NCI-H748 treated with DMSO at 0.1 percent for 48 hours (cell line): Measurements from ENCODE around the gene ZFP90.
A peak's percentile ranks its signal among the peaks of the same experiment; 100 is the strongest.
"Not testable (repeated sequence)": the region's sequence is repeated elsewhere in the genome, so short reads cannot be mapped to it uniquely, and the experiment has no call there.

ENCODE experiments used
- DNase-seq: peaks from one replicate; lab custom pipeline; 2025; lab: John Stamatoyannopoulos, UW

ZFP90 gene

GRCh38 chr16:68538880-68539701 lies at the start of gene ZFP90:
TSS of gene ZFP90 (plus strand) at chr16:68539291. CDS start at chr16:68539793, 502 bp downstream.
- DNase-seq: peak; percentile 55

DNA sequence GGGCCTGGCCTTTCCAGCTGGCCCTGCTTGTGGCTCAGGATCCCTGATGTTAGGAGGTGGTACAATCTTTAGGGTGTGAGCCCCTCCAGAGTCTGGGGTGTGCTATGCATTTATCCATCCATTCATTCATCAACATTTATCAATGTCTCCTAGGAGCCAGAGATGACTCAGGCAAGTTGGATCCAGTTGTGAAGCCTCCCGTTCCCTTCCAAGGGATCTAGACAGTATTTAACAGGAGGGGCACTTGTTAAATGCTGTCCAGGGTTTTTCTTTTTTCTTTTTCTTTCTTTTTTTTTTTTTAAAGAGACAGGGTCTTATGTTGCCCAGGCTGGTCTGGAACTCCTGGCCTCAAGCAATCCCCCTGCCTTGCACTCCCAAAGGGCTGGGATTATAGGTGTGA lies 48.7 kb upstream of the ZFP90 start:
- no peak for DNase-seq

GRCh38 chr16:68490829-68491575 lies 48.1 kb upstream of the ZFP90 start:
- DNase-seq: no peak

GRCh38 chr16:68491576-68491950 lies 47.5 kb upstream of the ZFP90 start:
- DNase-seq: no peak

DNA sequence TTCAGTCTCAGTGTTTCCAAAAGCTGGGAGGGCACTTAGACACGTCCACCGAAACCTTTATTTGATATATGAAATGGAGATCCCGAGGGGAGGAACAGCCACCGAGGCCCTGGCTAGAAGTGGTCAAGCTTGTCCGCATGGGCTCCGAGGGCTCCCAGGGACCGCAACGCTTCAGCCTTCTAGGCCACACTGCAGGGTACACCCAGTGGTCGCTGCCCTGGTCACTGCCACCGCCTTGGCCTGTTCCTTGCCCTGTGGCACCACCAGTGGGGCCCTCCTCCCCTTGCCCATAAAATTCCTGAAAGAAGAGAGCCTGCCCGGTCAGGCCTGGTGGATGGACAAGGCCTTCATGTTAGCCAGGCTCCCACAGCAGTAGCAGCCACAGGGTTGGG lies 46.9 kb upstream of the ZFP90 start:
- DNase-seq: no peak

GRCh38 chr16:68492543-68493411 lies 46.3 kb upstream of the ZFP90 start:
- DNase-seq: no peak

DNA sequence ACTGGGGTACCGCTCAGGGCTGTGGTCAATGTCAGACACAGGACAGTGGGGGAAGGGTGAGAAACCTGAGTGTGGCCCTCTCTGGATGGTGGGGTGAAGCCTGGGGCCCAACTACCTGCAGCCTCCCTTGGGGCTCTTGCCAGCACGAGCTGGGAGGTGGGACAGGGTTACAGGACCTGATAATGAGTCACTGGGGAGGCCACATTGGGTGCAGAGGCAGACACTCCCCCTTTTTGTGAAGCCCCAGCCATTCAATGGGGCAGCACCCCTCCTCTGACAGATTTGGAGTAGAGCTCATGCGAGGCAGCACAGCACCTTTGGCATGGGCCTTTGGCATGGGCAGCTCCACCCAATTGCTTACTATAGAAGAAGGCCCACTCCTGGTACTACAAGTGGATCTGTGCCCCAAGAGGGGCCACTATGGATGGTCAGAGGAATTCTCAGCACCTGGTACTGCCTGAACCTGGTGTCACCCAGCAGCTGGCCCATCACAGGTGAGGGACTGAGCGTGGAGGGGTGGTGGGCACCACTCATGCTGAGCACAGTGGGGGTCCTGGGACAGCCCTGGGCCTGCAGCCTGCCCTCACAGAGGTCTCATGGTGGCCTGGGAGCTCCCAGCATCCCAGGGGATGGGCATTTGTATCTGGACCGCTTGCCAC lies 45.5 kb upstream of the ZFP90 start:
- no peak for DNase-seq

DNA sequence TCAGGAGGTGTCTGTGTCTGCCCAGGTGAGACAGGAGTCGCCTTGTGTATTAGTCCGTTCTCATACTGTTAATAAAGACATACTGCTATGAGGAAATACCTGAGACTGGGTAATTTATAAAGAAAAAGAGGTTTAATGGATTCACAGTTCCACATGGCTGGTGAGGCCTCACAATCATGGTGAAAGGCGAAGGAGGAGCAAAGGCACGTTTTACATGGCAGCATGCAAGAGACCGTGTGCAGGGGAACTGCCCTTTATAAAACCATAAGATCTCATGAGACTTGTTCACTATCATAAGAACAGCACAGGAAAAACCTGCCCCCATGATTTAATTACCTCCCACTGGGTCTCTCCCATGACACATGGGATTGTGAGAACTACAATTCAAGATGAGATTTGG lies 44.8 kb upstream of the ZFP90 start:
- not testable (repeated sequence) for DNase-seq

- no peak for DNase-seq
Measured at GRCh38 chr16:68496689-68497088, 42.4 kb upstream of the ZFP90 start.

DNA sequence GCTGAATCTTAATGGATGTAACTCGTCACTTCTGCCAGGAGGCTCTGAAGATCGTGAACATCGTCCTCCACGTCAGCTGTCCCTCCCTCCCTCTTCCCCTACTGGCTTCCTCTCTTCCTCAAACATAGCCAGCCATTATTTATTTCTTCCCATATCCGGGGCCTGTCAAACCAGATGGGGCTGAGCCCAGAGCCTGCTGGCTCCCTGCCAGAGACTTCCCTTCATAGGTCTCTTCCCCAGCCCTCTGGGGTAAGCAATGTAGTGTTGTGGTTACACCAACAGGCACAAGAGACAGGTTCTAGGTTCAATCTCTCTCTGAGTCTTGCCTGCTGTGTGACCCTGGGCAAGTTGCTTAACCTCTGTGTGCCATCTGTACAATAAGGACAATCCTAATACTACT lies 40.1 kb upstream of the ZFP90 start:
- no peak for DNase-seq

DNA sequence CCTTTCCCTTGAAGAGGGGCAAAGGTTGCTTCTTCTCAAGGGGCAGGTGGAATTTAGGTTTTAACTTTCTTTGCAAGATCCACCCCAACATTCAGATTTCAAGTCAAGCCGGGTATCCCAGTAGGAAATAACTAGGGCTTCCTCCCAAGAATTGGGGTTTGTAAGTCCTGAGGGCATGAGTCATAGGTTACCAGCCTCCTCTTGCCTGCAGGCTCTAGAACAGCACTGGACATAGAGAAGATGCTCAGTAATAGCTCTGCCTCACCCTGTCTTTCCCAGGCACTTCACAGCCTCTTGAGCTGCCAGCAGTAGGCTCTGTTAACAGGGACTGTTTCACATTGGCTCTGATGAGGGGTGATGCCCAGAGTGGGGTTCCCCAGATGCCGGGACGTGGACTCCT lies 35.8 kb upstream of the ZFP90 start:
- DNase-seq: no peak

- DNase-seq: no peak
Measured at GRCh38 chr16:68504066-68504465, 35.0 kb upstream of the ZFP90 start.

- DNase-seq: no peak
Measured at GRCh38 chr16:68506331-68507053, 32.6 kb upstream of the ZFP90 start.

DNA sequence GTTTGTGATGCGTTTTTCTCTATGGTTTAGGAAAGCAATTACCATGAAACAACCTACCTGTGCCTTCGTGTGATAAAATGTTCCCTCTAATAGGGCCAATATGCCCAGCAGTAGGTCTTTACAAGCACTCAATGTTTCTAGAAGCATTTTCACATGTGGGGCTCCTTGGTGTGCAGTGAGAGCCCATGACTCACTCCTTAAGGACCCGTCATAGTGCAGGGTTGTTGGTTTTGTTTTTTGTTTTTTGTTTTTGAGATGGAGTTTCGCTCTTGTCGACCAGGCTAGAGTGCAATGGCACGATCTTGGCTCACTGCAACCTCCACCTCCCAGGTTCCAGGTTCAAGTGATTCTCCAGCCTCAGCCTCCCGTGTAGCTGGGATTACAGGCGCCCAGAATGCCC lies 31.1 kb upstream of the ZFP90 start:
- no peak for DNase-seq

GRCh38 chr16:68508641-68509240 lies 30.4 kb upstream of the ZFP90 start:
- DNase-seq: no peak

- DNase-seq: no peak
Measured at GRCh38 chr16:68509381-68509780, 29.7 kb upstream of the ZFP90 start.

DNA sequence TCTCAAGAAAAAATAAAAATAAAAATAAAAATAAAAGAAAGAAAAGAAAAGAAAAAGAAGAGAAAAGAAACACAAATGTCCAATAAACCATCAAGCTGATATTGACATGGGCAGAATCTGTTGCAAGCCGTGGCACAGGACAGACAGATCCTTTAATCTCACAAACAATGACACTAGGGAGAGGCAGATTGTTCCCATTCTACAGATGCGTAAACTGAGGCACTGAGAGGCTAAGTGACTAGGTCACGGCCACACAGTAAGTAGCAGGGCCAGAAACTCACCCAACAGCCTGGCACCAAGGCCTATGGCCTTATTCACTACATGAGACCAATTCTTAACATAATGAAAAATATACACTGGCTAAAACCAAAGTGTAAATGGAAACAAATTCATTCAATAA lies 28.3 kb upstream of the ZFP90 start:
- no peak for DNase-seq

DNA sequence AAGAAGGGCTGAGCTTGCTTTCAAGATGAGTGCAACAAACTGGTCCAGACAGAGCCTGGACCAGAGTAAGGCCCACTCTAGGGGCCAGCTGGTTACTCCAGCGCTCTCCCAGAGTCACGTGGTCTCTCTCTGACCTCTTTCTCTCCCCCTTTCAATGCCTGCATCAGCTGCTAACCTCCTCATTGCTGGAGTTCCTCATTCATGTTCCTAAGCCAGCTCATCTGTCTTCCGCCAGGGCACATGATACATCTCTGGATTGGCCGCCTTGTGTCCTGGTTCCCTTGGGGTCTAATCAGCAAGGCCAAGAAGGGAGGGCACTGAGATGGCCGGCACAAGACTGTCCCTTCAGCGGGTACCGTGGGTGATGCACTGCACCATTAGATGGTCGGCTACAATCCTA lies 26.9 kb upstream of the ZFP90 start:
- DNase-seq: no peak

DNA sequence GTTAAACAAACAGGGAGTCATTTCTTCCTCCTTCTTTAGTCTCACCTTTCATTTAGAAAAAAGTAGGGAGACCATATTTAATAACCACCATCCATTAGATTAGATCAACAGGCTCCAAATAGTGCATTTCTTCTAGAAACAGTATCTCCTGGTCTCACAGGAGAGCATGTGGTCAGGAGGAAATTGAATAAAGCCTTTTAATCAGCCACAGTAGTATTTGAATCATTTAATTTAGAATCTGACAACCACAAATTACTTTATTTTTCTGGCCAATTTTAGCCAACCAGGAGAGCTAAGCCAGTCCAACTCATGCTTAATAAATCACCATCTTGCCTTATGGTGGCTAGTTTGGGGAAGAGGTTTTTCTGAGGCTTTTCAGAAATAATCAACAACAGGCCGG lies 26.3 kb upstream of the ZFP90 start:
- no peak for DNase-seq

DNA sequence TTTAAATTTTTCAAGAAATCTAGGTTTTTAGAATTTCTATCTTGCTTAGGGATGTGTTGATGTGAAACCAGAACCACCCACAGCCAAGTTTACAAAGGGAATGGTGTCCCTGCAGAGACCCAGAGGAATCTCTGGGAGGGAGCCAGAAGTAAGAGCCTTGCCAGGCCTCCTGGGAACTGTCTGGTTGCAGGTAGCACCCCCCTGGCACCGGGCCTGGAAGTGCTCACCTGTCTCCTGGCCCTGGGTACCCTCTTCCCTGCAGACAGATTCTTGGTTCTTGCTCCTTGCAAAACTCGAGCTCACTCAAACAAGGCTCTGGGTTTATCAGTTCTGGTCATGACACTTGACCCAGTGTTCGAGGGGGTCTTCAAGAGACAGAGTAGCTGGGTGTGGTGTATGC lies 24.6 kb upstream of the ZFP90 start:
- DNase-seq: no peak

GRCh38 chr16:68517606-68518166 lies 21.4 kb upstream of the ZFP90 start:
- no peak for DNase-seq
